ENCODE results near the gene LCN15.

GRCh38 chr9:136720251-136720897 is 43.9 kb downstream of the LCN15 start:
- TF ChIP-seq, protein P1, sequence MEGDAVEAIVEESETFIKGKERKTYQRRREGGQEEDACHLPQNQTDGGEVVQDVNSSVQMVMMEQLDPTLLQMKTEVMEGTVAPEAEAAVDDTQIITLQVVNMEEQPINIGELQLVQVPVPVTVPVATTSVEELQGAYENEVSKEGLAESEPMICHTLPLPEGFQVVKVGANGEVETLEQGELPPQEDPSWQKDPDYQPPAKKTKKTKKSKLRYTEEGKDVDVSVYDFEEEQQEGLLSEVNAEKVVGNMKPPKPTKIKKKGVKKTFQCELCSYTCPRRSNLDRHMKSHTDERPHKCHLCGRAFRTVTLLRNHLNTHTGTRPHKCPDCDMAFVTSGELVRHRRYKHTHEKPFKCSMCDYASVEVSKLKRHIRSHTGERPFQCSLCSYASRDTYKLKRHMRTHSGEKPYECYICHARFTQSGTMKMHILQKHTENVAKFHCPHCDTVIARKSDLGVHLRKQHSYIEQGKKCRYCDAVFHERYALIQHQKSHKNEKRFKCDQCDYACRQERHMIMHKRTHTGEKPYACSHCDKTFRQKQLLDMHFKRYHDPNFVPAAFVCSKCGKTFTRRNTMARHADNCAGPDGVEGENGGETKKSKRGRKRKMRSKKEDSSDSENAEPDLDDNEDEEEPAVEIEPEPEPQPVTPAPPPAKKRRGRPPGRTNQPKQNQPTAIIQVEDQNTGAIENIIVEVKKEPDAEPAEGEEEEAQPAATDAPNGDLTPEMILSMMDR (IDR thresholded peaks at IDR 0.05; ENCODE audit: low read depth, low read length, missing input control): no peak
- TF ChIP-seq TAF1 (conservative IDR thresholded peaks at IDR 0.05): no peak
- TF ChIP-seq JUND (IDR thresholded peaks at IDR 0.05): no peak
- no peak for TF ChIP-seq HNF4A (conservative IDR thresholded peaks at IDR 0.05)
- no peak for TF ChIP-seq GABPA (IDR thresholded peaks at IDR 0.05 in 1 of 2, conservative IDR thresholded peaks at IDR 0.05 in 1 of 2)
- TF ChIP-seq RAD21 (IDR thresholded peaks at IDR 0.05): no peak

Measured in liver (tissue), 3 donors.